NCI-H2196 (cell line): ENCODE results near the gene PARM1.

Source experiments
- DNase-seq: peaks from one replicate; lab custom pipeline; 2025; ENCODE audit not compliant: unreplicated experiment; lab: John Stamatoyannopoulos, UW

The PARM1 gene

DNA sequence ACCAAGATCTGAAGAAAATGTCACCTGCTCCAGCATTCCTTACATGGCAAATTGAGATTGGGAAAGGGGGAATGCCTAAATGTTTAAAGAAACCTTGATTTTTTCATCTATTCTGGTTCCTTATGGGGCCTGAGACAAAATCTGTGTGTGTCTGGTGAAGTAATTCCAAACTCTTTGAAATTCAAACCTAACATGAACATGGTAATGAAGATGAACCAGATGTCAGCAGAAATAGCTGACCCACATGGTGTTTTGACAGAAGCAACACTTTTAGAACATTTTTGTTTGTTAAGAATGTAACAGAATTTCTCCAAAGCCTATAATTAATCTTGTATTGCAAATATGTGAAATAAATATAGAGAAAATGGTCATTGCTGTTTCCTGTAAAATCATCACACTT is 133.0 kb downstream of the PARM1 start:
- DNase-seq = no peak

GRCh38 chr4:75069493-75070074 is 136.7 kb downstream of the PARM1 start:
- DNase-seq = no peak

DNA sequence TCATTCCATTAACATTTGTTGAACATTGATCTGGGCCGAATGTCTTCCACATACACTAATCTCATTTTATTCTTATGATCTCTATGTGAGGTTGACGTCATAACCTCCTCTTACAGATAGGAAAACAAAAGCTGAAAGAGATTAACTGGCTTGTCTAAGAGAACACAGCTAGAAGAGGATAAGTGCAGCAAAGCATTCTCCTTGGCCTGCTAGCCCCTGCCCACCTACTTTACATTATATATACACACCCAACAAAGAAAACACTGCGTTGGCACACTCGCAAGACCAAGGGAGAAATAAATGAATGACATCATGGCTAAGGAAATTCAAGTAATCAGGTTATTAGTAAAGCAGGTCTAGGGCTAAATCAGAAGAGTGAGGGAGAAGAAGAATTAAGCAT is 138.4 kb downstream of the PARM1 start:
- DNase-seq = no peak

DNA sequence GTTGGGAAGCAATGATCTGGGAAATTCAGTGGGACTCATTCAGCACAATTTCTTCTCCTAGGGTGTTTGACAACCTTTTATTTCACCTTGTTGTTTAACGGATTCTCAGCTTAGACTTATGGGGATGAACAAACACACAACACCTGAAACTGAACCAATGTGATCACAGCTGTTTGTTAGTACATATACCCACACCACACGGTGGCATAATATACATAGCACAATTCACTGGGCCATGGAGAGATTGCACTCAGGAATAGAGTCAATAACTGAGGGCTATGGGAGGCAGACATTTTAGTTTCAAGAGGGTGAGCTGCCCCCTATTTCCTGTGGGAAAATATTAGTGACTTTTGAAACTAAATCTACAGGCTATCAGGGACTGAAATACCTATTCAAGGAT is 148.0 kb downstream of the PARM1 start:
- DNase-seq = no peak

GRCh38 chr4:75081561-75081960 is 148.6 kb downstream of the PARM1 start:
- no peak for DNase-seq

DNA sequence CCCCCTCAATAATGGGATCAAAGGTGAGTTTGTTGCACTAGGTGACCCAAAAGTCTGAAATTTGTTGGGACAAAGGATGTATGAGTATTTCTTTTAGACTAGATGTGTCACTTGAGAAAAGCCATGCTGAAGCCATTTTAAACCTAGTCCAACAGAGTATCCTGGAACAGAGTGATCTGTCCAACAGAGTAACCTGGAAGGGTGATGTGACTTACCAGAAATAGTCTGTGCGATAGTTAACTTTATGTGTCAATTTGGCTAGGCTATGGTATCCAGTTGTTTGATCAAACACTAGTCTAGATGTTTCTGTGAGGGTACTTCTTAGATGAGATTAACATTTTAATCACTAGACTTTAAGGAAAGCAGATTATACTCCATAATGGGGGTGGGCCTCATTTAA is 154.5 kb downstream of the PARM1 start:
- DNase-seq = no peak

GRCh38 chr4:75087865-75088264 is 154.9 kb downstream of the PARM1 start:
- DNase-seq = no peak

DNA sequence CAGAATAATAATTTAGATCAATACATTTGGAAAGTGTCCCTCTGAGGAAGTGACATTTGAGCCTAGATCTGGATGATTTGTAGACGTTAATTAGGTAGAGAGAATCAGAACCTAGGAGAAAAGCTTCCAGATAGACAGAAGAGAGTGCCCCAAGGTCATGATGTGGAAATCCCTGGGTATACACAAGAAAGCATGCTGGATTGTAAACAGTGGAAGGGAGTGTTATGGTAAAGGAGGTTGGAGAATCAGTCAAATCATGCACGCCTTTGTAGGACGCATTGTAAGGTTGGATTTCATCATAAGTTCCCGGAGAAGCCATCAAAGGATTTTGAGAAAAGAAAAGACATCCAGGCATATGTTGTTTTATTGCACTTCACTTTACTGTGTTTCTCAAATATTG is 156.3 kb downstream of the PARM1 start:
- no peak for DNase-seq

GRCh38 chr4:75099321-75099720 is 166.4 kb downstream of the PARM1 start:
- no peak for DNase-seq
